Medulla oblongata (tissue), 1 donor: Measurements from ENCODE around the gene NTNG2.

Source experiments
- DNase-seq: peaks from one replicate; pipeline ENCODE4 v3.0.0-alpha.2; 2015; ENCODE audit errors: extremely low spot score

Gene NTNG2

GRCh38 chr9:132236662-132237311, 74.9 kb downstream of the NTNG2 start:
- DNase-seq: no peak

- no peak for DNase-seq
Observed at GRCh38 chr9:132237481-132237880, 75.6 kb downstream of the NTNG2 start.

- DNase-seq: no peak
Observed at GRCh38 chr9:132238026-132238972, 76.4 kb downstream of the NTNG2 start.

- DNase-seq: no peak
Observed at GRCh38 chr9:132238992-132239391, 77.1 kb downstream of the NTNG2 start.

GRCh38 chr9:132239518-132239917, 77.7 kb downstream of the NTNG2 start:
- no peak for DNase-seq

- DNase-seq: no peak
Observed at GRCh38 chr9:132239999-132240840, 78.4 kb downstream of the NTNG2 start.

- DNase-seq: peak; percentile 95
Observed at GRCh38 chr9:132240841-132241482, 79.1 kb downstream of the NTNG2 start.

- DNase-seq: no peak
Observed at GRCh38 chr9:132241483-132241839, 79.6 kb downstream of the NTNG2 start.

- peak; percentile 33 for DNase-seq
Observed at GRCh38 chr9:132241840-132242620, 80.2 kb downstream of the NTNG2 start.

GRCh38 chr9:132242621-132243155, 80.8 kb downstream of the NTNG2 start:
- no peak for DNase-seq

- no peak for DNase-seq
Observed at GRCh38 chr9:132243156-132244074, 81.6 kb downstream of the NTNG2 start.

GRCh38 chr9:132244582-132245455, 83.0 kb downstream of the NTNG2 start:
- no peak for DNase-seq

- no peak for DNase-seq
Observed at GRCh38 chr9:132245465-132245864, 83.6 kb downstream of the NTNG2 start.

GRCh38 chr9:132247942-132248341, 86.1 kb downstream of the NTNG2 start:
- no peak for DNase-seq

- DNase-seq: no peak
Observed at GRCh38 chr9:132249123-132249522, 87.3 kb downstream of the NTNG2 start.

GRCh38 chr9:132249690-132250089, 87.8 kb downstream of the NTNG2 start:
- DNase-seq: no peak

GRCh38 chr9:132250324-132251262, 88.7 kb downstream of the NTNG2 start:
- DNase-seq: no peak
